ENCODE data around the gene PRRG3.
"Not testable (repeated sequence)": the region's sequence is repeated elsewhere in the genome, so short reads cannot be mapped to it uniquely, and the experiment has no call there.

PRRG3 gene

GRCh38 chrX:151694661-151695582, at the start of gene PRRG3:
Gene PRRG3, plus strand, starts transcription at chrX:151695458. Its CDS starts 3,357 bp downstream, at chrX:151698815.
- DNase-seq: no peak

DNA sequence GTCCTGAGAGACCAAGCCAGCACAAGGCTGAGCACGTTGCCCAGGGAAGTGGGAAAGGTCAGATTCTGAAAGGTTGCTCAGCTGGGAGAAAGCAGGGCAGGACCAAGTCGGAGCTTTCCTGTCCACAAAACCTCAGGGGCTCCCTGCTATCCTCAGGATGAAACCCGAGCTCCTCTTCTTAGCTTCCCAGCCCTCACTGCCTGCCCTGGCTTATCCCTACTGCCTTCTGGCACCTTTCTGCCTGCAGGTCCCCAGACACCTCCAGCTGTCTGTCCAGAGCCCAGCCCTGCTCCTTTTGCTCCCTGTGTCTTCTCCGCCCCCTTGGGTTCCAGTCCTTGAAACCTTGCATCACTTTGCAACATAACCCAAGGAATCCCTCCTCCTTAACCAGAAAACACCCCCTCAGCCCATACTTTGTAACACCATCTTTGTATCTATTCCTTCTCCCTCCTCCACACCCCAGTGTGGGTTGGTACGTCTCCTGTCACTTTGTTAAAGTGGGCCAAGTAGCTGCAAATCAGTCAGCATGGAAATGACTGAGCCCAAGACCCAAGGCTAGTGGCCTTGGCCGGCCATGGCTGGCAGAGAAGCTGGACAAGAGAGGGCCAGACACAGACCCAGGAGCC, 20.0 kb upstream of the PRRG3 start:
- no peak for DNase-seq

GRCh38 chrX:151676196-151676595, 19.1 kb upstream of the PRRG3 start:
- no peak for DNase-seq

DNA sequence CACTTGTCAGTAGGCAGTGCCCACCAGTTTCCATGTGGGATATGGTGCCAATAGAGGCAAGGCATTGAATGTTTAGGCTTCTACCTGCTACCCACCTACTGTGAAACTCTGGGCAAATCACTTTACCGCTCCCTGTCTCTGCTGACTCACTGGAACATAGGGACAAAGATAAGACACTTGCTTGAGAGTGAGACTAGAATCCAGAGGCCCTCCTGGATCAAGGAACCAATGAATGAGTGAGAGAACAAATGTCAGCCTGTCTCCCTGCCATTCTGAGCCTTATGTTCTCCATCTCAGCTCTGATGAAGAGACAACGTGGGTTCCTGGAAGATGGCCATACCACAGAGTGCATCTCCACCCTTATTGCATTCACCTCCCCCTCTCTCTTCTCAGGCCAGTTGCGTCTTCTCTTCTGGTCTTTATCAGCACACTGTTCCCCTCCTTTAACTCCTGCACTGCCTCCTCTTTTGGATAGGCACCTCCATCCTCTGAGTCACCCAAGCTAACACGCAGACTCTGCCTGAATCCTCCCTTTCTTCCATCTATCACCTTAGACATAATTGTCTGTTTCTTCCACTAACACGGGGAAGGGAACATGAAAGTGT, 15.4 kb upstream of the PRRG3 start:
- DNase-seq: no peak

DNA sequence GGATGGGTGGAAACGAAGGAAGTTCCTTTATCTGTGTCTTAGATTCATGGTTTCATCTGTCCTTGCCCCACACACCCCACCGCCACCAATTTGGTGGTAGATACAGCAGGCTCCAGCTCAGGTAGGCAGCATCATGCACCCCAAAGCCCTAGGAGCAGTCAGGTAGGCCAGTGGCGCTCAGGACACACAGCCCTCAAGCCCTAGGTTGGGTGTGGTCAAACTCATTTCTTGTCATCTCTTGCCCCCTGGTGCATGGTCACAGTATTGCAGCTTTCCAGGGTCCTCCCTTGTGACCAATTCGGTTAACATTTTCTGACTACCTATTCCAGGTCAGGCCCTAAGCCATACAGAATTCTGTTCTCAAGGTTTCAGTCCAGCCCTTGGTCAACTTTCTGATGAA, 14.5 kb upstream of the PRRG3 start:
- DNase-seq: no peak

DNA sequence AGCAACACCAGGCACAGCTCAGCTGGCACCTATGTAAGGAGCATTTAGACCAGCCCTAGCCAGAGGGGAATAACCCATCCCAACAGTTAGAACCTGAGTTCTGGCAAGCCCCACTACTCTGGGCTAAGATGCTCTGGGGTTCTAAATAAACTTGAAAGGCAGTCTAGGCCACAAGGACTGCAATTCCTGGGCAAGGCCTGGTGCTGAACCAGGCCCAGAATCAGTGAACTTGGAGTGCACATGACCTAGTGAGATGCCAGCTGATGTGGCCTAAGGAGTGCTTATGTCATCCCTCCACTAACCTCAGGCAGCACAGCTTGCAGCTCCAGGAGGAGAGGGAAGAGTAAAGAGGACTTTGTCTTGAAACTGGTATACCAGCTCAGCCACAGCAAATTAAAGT, 7.6 kb upstream of the PRRG3 start:
- no peak for DNase-seq

DNA sequence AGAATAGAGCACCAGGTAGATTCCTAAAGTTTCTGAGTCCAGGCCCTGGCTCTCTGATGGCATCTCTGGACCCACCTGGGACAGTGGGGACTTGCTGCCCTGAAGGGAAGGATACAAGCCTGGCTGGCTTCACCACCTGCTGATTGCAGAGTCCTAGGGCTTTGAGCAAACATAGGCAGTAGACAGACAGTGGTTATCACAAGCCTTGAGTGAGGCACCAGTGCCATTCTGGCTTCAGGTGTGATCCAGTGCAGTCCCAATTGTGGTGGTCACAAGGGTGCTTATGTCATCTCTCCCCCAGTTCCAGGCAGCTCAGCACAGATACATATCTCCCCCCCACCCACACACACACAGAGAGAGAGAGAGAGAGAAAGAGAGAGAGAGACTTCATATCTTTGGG, 6.6 kb upstream of the PRRG3 start:
- DNase-seq: no peak

DNA sequence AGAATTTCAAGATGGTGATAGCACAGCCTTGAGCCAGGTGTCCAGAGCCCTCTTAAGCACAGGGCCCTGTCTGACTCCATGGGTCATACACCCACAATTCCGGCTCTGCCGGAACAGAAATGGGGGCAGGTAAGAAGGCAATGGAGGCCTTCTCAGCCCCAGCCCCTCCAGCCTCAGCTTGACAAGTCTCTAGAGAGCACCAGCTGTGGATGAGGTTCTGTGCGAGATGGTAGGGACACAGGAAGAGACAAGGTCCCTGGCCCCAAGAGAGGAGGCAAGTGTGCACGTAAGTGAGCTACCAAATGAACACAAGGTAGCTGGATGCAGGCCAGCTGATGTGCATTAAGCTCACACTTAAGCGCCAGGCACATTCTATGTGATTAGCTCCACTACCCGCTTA, 2.4 kb upstream of the PRRG3 start:
- no peak for DNase-seq

- no peak for DNase-seq
Measured at GRCh38 chrX:151694121-151694520, 1.1 kb upstream of the PRRG3 start.

- no peak for DNase-seq
Measured at GRCh38 chrX:151695583-151696340, 504 bp downstream of the PRRG3 start.

GRCh38 chrX:151697082-151697481, 1.8 kb downstream of the PRRG3 start:
- DNase-seq: not testable (repeated sequence)

- DNase-seq: no peak
Measured at GRCh38 chrX:151697522-151697921, 2.3 kb downstream of the PRRG3 start.

DNA sequence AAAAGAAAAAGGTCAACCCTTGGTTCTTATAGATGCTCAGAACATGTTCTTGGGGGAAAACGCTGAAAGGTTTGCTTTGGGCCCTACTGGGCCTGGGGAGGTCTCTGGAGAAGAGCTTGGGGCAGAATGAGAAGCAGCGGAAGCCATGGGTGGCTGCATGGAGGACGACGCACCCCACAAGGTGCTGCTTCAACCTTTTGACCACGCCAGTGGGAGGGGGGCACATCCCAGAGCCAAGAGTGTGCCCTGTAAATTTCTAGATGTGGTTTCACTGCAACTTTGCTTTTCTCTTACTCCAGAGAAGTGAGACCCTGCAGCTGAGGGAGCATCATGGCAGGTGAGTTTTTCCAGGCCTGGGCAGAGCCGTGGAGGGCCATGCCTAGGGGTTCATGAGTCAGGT, 3.2 kb downstream of the PRRG3 start:
- no peak for DNase-seq

DNA sequence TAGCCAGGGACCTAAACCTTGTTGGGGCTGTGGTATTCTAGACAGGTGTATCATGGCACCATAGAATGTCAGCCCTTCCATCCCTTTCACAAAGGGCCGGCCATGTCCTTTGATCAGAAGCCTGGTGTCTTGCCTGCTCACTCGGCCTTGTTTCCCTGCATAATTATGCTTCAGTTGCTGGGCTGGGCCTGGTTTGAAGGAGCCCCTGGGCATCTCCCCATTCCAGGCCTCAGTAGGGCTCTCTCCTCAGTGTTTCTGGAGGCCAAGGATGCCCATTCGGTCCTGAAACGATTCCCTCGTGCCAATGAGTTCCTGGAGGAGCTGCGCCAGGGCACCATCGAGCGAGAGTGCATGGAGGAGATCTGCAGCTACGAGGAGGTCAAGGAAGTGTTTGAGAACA, 4.5 kb downstream of the PRRG3 start:
- no peak for DNase-seq

- no peak for DNase-seq
Measured at GRCh38 chrX:151700581-151700980, 5.3 kb downstream of the PRRG3 start.

DNA sequence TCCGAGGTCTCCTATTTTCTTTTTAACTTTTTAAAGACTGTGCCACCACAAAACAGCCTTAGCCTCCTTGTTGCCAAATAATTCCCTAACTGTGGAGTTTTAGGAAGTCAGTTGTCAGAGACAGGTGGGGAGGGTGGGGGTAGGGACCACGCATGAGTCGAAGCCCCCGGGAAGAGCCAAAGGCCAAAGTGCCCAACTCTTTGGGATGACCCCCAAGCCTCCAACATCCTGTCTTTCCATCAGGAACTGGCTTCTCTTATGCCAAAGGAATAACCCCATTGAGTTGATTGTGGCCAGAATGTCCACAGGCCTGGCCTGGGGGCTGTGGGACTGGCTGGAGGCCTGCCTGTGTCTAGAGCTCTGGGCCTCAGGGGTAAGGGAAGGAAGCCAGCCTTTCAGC, 5.8 kb downstream of the PRRG3 start:
- no peak for DNase-seq

DNA sequence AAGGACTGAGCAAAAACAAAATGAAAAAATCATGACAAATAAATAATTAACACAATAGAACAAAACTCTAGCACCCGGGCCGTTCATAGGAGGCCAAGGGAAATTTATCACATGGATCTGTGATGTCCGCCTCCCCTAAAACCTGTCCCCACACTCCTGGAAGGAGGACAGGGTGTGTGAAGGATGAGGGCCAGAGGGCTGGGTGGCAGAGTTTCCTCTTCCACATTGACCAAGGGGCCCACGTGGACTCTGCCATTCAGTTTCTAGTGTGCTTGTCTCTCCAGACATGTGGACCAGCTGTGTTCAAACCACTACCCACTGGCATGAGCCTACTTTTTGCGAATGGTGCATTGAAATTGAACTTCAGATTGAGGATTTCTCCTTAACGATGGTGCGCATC, 6.3 kb downstream of the PRRG3 start:
- no peak for DNase-seq

- DNase-seq: no peak
Measured at GRCh38 chrX:151702026-151702714, 6.9 kb downstream of the PRRG3 start.

DNA sequence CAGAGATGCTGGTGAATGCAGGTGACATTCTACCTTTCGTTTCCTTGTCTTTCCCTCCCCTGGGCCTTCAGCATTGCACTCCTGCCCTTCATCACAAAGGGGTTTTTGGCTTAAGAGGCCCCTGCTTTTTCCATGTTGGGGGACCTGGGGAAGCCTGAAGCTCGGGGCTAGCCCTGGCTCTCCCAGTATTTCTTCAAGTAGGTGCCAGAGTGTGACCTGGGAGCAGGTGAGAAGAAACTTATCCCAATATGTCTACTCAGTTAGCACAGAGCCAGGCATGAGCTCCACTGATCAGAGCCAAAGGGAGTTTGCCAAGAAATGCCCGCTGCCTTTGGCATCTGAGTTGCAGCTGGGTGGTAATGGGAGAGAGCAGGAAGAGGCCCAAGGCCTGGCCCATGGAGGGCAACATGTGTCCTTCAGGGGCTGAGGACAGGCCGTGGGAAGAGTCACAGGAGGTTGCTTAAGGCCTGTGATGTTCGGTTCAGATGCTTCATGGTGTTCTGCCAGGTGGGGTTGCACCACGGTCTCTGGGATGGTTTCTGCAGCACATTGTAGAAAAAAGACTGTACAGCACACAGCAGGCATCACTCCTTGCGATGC, 7.6 kb downstream of the PRRG3 start:
- no peak for DNase-seq

GRCh38 chrX:151703487-151703886, 8.2 kb downstream of the PRRG3 start:
- DNase-seq: no peak

DNA sequence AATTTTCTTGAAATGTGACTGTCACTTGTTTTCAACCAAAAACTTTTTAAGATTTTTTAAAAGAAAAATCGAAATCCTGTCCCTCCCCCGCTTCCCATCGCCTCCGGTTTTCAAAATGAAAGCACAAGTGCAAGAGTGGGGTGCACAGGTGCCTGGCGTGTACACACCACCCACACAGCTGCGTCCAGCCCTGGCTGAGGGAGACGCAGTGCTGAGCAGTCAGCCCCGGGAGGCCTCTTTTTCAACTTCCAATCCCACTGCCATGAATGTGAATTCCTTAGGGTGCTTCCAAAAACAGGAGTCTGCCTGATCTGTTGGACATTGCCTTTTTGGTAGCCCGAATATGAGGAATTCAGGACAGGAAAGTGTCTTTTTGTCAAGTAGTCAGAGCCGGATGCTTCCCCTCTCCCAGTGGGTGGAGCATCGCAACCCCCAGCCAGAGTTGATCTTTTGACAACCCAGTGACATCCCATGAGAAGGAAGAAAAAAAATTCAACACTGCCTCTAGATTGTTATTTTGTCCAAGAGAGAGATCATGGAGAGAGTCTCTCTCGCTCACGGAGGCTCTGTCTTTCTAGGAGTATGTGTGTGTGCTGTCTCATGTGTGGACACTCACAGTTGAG, 8.9 kb downstream of the PRRG3 start:
- DNase-seq: no peak

DNA sequence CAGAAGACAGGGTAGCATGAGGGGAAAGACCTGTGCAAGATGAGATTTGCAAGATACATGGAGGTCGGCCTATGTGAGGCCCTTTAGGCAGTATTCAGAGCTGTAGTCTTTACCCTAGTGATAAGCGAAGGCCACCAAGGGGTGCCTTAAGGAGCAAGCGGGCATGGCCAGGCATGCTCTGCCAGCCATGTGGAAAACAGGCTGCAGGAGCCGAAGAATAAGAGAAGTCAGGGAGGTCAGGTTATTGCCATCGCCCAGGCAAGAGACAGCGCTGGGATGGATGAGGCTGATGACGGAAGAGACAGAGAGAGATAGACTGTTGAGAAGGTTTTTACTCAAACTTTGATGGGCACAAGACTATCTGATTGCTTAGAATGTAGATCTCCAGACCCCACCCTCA, 13.6 kb downstream of the PRRG3 start:
- no peak for DNase-seq

Data from NCI-H2029 treated with DMSO at 0.1 percent for 48 hours (cell line).